Hepatocyte (in vitro differentiated cells): Measurements from ENCODE around the gene TMEM135.

Experiments
- EZH2 ChIP-seq: fragments of 200-600 bp; sonication (generic); IDR thresholded peaks from 2 replicates; pipeline ENCODE4 v1.6.1; 2016; ENCODE audit warnings: antibody characterized with exemption, mild to moderate bottlenecking, borderline replicate concordance
- EZH2phosphoT487 ChIP-seq: fragments of 200-600 bp; sonication (generic); IDR thresholded peaks from one replicate; pipeline ENCODE4 v1.6.1; 2018; ENCODE audit warnings: antibody characterized with exemption, mild to moderate bottlenecking, low read depth, moderate library complexity; ENCODE audit not compliant: unreplicated experiment, severe bottlenecking
- TF ChIP-seq, protein P1 (sequence below): fragments of 200-600 bp; sonication (generic); IDR thresholded peaks from 2 replicates; pipeline ENCODE4 v1.5.1; 2016; ENCODE audit warnings: antibody characterized with exemption, mild to moderate bottlenecking; ENCODE audit not compliant: poor library complexity

DNA sequence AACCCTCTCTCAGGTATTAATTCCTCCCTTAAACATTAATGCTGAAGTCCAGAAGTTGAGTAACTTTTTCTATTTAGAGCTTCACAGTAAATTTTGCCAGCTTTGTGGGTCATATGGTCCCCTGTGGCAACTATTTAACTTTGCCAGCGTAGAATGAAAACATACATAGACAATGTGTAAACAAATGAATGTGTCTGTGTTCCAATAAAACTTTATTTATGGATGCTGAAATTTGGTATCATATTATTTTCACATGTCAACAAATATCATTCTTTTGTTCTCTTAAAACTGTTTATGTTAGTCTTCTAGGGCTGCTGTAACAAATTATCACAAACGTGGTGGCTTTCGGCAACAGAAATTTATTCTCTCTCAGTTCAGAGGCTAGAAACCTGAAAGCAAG is 85.1 kb downstream of the TMEM135 start:
- TF ChIP-seq EZH2phosphoT487, result no peak
- TF ChIP-seq, protein P1, sequence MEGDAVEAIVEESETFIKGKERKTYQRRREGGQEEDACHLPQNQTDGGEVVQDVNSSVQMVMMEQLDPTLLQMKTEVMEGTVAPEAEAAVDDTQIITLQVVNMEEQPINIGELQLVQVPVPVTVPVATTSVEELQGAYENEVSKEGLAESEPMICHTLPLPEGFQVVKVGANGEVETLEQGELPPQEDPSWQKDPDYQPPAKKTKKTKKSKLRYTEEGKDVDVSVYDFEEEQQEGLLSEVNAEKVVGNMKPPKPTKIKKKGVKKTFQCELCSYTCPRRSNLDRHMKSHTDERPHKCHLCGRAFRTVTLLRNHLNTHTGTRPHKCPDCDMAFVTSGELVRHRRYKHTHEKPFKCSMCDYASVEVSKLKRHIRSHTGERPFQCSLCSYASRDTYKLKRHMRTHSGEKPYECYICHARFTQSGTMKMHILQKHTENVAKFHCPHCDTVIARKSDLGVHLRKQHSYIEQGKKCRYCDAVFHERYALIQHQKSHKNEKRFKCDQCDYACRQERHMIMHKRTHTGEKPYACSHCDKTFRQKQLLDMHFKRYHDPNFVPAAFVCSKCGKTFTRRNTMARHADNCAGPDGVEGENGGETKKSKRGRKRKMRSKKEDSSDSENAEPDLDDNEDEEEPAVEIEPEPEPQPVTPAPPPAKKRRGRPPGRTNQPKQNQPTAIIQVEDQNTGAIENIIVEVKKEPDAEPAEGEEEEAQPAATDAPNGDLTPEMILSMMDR, result no peak
- TF ChIP-seq EZH2, result no peak
